ENCODE measurements around the gene WBP2.

DNA sequence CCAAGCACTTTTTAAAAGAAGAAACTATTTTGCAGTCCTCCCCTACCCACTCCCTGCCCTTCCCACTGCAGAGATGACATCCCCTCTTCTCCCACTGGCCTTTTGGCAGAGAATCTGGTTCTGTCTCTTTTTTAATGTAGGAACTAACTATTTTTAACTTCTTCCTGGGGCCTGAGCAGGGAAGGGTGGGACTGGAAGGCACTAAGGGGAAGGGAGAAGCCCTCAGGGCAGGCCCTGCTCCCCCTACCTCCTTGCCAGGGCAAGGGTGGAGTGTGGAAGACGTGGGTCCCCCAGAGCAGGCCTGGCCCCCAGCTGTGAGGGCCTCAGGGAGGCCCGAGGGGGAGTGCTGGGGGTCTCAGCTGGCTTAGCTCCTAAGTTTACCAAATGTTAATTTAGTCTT is 30.5 kb downstream of the WBP2 start:
- TF ChIP-seq, protein P1, sequence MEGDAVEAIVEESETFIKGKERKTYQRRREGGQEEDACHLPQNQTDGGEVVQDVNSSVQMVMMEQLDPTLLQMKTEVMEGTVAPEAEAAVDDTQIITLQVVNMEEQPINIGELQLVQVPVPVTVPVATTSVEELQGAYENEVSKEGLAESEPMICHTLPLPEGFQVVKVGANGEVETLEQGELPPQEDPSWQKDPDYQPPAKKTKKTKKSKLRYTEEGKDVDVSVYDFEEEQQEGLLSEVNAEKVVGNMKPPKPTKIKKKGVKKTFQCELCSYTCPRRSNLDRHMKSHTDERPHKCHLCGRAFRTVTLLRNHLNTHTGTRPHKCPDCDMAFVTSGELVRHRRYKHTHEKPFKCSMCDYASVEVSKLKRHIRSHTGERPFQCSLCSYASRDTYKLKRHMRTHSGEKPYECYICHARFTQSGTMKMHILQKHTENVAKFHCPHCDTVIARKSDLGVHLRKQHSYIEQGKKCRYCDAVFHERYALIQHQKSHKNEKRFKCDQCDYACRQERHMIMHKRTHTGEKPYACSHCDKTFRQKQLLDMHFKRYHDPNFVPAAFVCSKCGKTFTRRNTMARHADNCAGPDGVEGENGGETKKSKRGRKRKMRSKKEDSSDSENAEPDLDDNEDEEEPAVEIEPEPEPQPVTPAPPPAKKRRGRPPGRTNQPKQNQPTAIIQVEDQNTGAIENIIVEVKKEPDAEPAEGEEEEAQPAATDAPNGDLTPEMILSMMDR (IDR thresholded peaks at IDR 0.05; ENCODE audit: insufficient read depth, low read length, poor library complexity, severe bottlenecking): no peak
- TF ChIP-seq EZH2phosphoT487 (conservative IDR thresholded peaks at IDR 0.05; ENCODE audit: low read length): no peak
